ENCODE data around the gene TMC4.
"Not testable (repeated sequence)": the region's sequence is repeated elsewhere in the genome, so short reads cannot be mapped to it uniquely, and the experiment has no call there.

TMC4 gene

GRCh38 chr19:54172471-54173358, at the start of gene TMC4:
TMC4 (minus strand) TSS chr19:54173160; CDS start chr19:54173117, 43 bp downstream.
- DNase-seq (ENCODE audit: low spot score): no peak

GRCh38 chr19:54221947-54222346, 49.0 kb upstream of the TMC4 start:
- not testable (repeated sequence) for DNase-seq (ENCODE audit: low spot score)

GRCh38 chr19:54219702-54220101, 46.7 kb upstream of the TMC4 start:
- not testable (repeated sequence) for DNase-seq (ENCODE audit: low spot score)

- DNase-seq (ENCODE audit: low spot score): no peak
Measured at GRCh38 chr19:54218960-54219661, 46.2 kb upstream of the TMC4 start.

GRCh38 chr19:54218259-54218658, 45.3 kb upstream of the TMC4 start:
- DNase-seq (ENCODE audit: low spot score): no peak

- not testable (repeated sequence) for DNase-seq (ENCODE audit: low spot score)
Measured at GRCh38 chr19:54217517-54218247, 44.7 kb upstream of the TMC4 start.

GRCh38 chr19:54216869-54217268, 43.9 kb upstream of the TMC4 start:
- DNase-seq (ENCODE audit: low spot score): no peak

- DNase-seq (ENCODE audit: low spot score): not testable (repeated sequence)
Measured at GRCh38 chr19:54214734-54215133, 41.8 kb upstream of the TMC4 start.

- DNase-seq (ENCODE audit: low spot score): not testable (repeated sequence)
Measured at GRCh38 chr19:54214217-54214616, 41.3 kb upstream of the TMC4 start.

- DNase-seq (ENCODE audit: low spot score): peak; percentile 47
Measured at GRCh38 chr19:54211235-54211634, 38.3 kb upstream of the TMC4 start.

- DNase-seq (ENCODE audit: low spot score): peak; percentile 86
Measured at GRCh38 chr19:54209811-54210494, 37.0 kb upstream of the TMC4 start.

GRCh38 chr19:54209058-54209810, 36.3 kb upstream of the TMC4 start:
- no peak for DNase-seq (ENCODE audit: low spot score)

GRCh38 chr19:54208784-54209057, 35.8 kb upstream of the TMC4 start:
- no peak for DNase-seq (ENCODE audit: low spot score)

- peak; percentile 53 for DNase-seq (ENCODE audit: low spot score)
Measured at GRCh38 chr19:54207983-54208783, 35.2 kb upstream of the TMC4 start.

GRCh38 chr19:54207676-54207982, 34.7 kb upstream of the TMC4 start:
- DNase-seq (ENCODE audit: low spot score): no peak

- not testable (repeated sequence) for DNase-seq (ENCODE audit: low spot score)
Measured at GRCh38 chr19:54207193-54207592, 34.2 kb upstream of the TMC4 start.

GRCh38 chr19:54206831-54207177, 33.8 kb upstream of the TMC4 start:
- DNase-seq (ENCODE audit: low spot score): no peak

- no peak for DNase-seq (ENCODE audit: low spot score)
Measured at GRCh38 chr19:54206030-54206830, 33.3 kb upstream of the TMC4 start.

- no peak for DNase-seq (ENCODE audit: low spot score)
Measured at GRCh38 chr19:54204767-54205468, 32.0 kb upstream of the TMC4 start.
